HG02759 (cell line): ENCODE results near the gene COL11A2.
"Not testable (repeated sequence)": the region's sequence is repeated elsewhere in the genome, so short reads cannot be mapped to it uniquely, and the experiment has no call there.

Experiments used
- ATAC-seq: cut with Tn5 transposase; IDR thresholded peaks from one replicate; pipeline ENCODE4 v1.9.1; 2021; ENCODE audit warnings: mild to moderate bottlenecking, moderate library complexity; ENCODE audit not compliant: unreplicated experiment

COL11A2 gene

DNA sequence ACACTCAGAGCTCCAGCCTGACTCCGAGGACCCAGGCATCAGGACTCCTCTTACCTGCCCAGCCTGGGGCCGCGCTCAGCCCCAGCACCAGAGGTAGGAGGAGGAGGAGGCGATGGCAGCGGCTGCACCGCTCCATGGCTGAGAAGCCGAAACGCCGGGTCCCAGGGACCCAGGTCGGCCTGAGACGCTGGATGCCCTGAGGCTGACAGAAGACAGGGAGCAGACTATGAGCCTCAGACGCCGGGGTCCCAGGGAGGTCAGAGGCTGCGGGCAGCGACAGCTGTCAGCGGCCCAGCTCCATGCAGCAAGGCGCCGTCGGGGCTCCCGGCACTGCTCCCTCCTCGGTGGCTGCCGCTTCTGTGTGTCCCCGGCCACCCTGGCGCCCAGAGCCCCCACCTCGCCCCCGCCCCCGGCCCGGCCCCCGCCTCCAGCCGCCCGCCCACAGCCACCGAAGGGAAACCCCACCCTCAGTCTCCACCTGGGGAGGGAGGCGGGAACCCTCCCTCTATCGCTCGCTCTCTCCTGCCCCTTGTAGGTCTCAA is at the start of gene COL11A2:
Gene COL11A2 (minus strand): TSS at position 363 of the 542 bp plus-strand sequence. CDS start 227 bp downstream, at position 136.
- no peak for ATAC-seq

DNA sequence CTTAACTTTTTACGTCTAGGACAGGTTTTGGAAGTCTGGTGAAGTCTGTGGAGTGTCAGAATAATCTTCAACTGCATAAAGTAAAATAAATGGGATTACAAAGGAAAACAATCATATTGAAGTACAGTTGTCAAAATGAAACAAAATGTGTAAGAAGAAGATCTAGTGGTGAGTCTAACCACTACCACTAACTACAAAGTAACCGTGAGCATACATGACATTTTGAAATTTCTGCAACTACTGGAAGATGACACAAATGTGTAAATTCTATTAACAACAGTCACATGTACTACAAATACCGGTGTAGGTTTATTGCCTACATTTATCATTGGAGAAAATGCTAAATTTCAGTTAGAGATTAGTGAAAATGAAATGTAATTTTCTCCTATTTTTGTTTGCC is 49.7 kb upstream of the COL11A2 start:
- no peak for ATAC-seq

DNA sequence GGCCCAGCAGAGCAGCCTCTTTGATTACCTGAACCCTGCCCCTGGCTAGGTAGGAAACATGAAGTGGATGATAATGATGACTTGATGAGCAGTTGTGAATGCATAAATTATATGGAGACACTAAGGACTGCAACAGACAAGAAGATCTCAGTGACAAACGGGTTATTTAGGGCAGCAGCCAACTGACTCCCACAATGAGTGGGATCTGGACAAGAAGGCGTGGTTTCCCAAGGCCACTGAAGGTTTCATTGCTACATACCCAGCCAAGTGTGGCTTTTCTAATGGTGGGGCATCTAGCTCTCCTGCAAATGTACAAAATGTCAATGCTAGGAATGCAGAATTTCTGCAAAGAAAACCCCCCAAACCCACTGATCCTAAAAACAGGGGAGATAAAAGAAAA is 45.5 kb upstream of the COL11A2 start:
- ATAC-seq = no peak

DNA sequence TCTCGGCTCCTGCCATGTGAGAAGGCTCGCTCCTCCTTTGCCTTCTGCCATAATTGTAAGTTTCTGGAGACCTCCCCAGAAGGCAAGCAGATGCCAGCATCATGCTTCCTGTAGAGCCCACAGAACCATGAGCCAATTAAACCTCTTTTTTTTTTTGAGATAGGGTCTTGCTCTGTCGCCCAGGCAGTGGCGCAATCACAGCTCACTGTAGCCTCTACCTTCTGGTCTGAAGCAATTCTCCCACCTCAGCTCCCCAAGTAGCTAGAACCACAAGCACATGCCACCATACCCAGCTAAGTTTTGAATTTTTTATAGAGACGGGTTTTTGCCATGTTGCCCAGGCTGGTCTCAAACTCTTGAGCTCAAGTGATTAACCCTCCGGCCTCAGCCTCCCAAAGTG is 44.6 kb upstream of the COL11A2 start:
- no peak for ATAC-seq

DNA sequence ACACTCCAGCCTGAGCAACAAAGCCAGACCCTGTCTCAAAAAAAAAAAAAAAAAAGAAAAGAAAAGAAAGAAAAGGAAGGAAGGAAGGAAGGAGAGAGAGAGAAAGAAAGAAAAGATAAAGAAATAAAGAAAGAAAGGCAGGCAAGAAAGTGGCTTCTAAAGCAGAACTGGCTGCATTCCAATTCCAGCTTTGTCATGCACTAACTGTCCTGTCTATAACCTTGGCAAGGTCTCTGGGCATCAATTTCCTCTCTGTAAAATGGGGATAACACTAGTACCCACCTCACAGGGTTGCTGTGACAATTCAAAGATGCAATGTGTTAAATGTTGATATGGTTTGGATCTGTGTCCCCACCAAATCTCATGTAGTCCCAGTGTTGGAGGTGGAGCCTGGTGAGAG is 44.1 kb upstream of the COL11A2 start:
- ATAC-seq = no peak

DNA sequence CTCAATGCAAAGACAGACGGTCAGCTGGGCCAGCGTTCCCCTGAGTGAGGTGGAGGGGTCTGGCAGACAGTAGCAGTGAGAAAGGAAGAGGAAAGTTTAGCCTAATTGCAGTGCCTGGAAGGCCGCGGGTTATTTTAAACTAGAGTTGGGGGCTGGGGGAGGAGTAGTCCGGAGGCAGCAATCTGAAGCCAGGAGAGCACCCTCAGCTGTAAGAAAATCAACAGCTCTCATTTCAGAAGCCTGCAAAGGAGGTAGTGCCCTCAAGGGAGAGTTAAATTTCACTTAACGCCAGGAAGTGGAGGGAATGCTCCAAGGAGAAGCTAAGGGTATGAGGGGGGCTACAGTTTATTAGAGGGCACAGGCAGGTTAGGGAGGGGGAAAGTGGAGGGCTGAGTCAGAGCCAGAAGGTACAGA is 43.0 kb upstream of the COL11A2 start:
- no peak for ATAC-seq

DNA sequence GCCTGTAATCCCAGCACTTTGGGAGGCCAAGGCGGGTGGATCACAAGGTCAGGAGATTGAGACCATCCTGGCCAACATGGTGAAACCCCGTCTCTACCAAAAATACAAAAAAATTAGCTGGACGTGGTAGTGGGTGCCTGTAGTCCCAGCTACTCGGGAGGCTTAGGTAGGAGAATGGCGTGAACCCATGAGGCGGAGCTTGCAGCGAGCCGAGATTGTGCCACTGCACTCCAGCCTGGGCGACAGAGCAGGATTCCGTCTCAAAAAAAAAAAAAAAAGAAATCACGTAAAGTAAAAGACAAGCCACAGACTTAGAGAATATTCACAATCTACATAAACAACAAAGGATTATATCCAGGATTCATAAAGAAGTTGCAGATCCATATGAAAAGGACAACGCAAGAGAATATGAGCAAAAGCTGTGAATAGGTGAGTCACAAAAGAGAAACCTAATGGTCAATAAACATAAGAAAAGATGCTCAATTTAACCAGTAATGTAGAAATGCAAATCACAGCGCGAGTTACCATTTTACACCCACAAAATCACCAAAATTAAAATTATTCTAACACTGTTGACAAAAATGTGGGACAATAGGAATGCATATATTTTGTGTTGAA is 34.3 kb upstream of the COL11A2 start:
- not testable (repeated sequence) for ATAC-seq

DNA sequence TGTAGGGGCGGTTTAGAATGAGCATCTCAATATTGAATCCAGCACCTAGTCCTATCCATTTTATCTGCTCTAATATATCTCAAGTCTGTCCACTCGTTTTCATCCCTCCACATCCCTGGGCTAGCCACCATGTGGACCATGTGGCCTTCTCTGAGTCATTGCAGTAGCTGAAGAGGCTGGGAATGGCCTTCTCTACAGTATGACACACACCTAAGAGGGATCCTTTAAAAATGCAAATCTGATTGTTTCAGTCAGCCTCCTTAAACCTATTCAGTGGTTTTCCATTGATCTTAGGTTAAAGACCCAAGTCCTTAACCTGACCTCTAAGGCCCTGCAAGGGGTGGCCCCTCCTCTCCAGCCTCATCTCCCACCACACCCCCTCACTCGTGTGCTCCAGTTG is 25.4 kb upstream of the COL11A2 start:
- ATAC-seq = no peak

DNA sequence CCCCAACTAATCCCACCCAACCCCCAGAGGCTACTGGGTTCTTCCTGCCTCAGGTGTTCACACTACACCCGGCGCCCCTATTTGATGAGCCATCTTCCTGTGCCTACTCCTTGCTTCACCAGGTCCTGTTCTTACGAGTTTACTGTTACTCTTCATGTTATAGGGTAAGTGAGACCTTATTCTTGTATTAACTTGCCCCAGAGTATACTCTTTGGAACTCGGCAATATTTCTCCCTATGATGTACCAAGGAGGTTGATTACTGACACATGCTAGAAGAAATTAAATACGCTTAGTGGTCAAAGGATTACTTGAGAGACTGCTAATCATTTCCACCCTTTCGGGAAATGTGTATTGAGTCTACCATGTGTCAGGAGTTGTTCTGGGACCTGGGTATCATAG is 25.0 kb upstream of the COL11A2 start:
- ATAC-seq = no peak

DNA sequence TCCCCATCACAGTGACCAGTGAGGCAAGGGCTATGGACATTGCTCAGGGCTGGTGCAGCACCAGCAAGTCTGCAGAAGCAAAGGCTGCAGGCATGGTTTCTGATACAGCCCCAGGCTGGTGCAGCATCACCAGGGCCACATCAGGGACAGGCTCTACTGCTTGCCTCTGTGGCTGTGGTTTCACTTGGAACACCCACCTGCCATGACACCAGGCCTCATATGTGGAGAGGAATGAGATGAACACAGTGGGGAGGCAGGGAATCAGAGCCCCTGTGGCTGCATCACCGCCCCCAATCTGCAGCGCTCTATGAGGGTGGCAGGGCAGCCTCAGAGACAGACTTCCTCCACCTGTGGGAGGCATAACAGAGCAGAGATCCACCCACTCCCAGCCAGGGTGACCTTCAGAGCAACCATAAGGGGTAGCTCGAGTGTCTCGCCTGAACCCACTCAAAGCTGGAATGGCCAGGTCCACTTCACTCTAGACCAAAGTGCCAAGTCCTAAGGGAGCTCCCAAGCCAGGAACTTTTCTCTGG is 23.9 kb upstream of the COL11A2 start:
- ATAC-seq = no peak

DNA sequence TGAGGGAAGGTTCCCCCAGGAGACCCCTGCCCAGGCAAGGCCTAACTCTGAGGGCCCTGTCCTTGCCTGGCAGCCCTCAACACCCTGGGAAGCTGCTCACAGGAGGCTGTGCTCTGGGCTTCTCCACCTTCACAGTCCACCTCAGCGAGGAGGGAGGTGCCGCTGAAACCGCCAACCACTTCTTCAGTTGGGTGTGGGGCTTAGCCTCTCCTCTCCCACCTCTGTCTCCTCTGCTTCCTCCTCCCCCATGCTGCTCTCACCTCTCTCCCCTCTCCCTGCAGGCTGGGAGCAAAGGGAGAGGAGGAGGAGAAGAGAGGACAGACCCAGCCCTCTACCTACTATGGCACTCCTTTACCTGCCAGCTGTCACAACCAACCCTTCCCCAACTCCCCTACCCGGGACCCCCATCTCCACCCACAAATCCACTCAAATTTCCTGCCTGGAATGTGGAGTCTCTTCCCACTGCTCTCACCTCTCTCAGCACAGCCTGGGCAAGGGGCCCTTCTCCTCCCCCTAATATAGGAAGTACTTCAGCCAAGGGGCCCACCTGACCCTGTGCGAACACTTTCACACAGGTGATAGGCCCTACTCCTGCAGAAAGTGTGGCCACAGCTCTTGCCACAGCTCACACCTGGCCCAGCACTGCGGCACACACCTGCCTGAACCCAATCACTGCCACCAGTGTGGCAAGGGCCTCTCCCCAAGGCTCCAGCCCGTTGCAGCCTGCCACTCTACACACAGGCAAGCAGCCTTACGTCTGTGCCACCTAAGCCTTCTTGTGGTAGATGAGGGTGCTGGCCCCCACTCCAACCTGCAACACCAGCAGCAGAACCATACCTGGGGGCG is 23.2 kb upstream of the COL11A2 start:
- ATAC-seq = no peak

DNA sequence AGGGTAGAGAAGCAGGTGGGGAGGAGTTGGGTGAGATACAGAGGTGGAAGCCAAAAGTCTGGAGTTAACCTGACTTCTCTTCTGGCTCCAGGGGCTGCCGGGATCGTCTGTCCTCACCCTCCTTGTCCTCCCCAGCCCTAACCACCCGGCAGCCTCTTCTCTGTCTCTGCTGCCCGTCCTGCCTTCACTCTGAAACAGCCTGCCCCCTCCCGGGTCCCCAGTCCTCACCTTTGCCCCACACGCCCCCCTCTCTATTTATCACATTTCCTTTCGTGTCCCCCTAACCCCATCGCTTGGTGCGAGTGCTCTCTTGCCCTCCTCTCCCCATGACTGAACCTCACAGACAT is 21.7 kb upstream of the COL11A2 start:
- ATAC-seq = no peak

DNA sequence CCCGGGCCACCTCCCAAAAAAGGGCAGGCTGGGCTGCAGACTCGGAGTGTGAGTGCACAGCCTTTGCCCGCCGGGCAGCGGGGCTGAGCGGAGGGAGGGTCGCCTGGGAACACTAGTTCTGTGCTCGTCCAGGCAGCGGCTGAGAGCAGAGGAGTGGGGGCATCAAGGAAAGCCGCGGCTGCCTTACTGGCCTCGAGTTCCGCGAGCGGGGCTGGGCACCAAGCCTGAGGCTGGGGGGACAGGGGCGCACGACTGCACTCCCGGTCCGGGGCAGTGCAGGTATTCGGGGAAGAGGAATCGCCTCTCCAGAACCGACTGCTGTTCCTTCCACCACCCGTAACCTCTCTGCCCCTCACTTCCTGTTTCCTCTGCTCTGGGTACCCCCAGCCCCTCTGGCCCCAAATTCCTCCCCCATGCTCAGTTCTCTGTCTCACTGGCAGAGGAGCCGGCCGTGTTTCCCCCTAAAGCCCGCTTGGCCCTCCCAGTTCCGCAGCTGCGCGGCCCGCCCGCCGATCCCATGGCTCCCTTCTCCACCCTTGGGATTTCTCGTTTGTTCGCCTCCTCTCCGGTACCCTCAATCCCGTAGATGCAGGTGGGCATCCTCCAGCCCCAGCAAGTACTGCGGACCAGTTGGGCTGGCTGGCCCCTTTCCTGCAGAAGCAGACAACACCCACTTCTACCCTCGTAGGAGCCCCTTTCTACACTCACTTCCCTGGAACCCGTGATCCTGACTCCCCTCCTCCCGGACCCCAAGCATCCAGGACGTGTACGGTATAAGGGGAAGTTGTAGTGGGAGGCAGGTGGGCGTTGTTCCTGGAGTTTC is 21.1 kb upstream of the COL11A2 start:
- no peak for ATAC-seq

DNA sequence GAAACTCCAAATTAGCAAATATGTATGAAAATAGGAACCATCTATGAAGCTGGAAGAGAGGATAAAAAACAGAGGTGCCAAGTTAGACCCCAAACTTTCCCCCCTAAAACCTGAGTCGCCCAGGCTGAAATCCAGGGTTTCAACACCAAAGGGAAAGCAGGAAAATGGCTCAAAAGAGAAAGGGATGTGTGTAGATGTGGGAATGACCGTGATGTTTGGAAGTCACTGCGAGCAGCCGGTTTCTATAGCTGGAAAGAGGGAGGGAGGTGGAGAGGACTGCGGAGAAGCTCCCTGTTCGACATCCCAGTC is 20.5 kb upstream of the COL11A2 start:
- no peak for ATAC-seq

DNA sequence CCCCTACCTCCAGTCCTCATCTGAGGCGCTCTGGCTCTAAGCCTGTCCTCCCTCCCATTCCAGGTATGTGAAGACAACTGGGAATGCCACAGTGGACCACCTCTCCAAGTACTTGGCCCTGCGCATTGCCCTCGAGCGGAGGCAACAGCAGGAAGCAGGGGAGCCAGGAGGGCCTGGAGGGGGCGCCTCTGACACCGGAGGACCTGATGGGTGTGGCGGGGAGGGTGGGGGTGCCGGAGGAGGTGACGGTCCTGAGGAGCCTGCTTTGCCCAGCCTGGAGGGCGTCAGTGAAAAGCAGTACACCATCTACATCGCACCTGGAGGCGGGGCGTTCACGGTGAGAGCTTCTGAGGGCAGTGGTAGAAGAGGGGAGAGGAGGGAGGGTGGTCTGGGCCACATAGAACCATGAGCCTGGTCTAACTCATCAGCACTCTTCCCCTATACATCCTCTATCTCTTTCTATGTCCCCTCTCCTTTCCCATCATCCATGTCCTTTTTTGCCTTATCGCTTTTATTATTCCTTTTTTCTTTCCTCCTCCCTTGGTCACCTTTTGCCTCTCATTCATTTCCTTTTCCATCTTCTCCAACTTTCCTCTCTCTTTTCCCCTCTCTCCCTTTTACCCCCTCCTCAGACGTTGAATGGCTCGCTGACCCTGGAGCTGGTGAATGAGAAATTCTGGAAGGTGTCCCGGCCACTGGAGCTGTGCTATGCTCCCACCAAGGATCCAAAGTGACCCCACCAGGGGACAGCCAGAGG is 19.6 kb upstream of the COL11A2 start:
- no peak for ATAC-seq

DNA sequence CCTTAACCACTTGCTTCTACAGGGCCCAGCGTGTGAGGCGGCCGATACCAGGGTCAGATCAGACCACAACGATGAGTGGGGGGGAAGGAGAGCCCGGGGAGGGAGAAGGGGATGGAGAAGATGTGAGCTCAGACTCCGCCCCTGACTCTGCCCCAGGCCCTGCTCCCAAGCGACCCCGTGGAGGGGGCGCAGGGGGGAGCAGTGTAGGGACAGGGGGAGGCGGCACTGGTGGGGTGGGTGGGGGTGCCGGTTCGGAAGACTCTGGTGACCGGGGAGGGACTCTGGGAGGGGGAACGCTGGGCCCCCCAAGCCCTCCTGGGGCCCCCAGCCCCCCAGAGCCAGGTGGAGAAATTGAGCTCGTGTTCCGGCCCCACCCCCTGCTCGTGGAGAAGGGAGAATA is 18.9 kb upstream of the COL11A2 start:
- ATAC-seq = no peak

DNA sequence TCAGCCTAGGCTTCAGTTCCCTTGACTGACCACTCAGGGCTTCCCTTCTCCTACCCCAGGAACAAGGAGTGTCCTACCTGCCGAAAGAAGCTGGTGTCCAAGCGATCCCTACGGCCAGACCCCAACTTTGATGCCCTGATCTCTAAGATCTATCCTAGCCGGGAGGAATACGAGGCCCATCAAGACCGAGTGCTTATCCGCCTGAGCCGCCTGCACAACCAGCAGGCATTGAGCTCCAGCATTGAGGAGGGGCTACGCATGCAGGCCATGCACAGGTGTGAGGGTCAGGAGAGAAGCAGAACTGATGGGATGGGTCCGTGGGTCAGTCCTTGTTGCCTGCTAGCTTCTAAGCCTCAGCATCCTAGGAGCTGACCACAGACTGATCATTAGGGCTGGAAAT is 17.6 kb upstream of the COL11A2 start:
- no peak for ATAC-seq

DNA sequence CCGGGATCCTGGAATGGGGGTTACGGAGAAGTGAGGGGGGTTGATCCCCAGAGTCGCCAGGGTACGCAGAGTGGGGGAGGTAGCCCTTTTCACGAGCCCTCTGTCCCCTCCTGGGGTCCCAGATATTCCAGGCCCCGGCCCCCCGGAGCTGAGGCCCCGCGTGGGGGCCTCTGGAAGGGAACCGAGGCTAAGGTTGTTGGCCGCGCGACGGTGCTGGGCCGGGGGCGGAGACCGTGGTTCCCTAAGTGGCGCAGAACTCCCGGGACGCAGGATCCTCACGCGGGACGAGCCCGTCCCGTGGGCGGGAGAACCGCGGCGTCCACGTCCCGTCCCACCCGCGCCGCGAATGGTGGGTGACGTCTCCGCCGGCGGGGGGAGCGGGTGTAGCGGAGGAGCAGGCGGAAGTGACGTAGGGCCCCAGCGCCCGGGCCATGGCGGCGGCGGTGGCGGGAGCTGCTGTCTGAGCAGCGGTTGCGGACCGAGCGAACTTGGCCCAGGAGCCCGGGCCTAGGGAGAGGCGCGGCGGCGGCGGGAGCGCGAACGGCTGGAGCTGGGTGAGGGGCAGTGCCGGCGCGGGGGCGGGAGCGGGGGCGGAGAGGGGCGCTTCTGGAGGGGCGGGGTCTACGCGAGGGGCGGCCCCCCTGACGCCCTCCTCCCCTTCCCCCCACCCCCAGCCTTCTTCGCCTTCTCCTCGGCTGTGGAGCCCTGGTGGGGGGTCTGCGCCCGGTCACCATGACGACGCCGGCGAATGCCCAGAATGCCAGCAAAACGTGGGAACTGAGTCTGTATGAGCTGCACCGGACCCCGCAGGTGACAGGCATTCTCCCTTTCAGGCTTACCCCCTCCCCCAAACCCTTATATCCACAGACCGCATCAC is 16.1 kb upstream of the COL11A2 start, which contains the start of gene RING1:
Gene RING1 (plus strand): TSS at position 410 of the 877 bp plus-strand sequence. CDS start 323 bp downstream, at position 733.
- peak; percentile 56 for ATAC-seq

DNA sequence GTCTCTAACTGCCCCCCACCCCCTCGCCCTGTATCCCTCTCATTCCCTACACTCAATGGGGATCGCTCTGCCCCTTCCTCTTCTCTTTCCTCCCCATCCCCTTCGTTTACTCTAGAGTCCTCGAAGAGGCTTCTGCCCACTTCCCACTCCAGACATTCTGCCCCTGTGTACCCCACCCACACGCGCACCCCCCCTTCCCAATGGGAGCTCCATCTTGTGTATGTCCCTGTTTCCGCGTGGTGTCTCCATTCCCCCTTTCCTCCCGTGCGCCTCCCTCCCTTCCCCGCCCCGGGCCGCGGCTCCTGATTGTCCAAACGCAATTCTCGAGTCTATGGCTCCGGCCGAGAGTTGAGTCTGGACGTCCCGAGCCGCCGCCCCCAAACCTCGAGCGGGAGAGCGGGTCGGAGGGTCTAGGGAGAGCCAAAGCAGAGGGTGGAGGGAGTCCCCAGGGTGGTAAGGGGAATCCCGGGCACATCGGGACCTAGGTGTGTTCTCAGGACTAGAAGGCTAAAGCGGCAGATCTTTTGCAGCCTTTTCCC is 15.4 kb upstream of the COL11A2 start:
- no peak for ATAC-seq
